ENCODE data around the gene CEP192.

The CEP192 gene

DNA sequence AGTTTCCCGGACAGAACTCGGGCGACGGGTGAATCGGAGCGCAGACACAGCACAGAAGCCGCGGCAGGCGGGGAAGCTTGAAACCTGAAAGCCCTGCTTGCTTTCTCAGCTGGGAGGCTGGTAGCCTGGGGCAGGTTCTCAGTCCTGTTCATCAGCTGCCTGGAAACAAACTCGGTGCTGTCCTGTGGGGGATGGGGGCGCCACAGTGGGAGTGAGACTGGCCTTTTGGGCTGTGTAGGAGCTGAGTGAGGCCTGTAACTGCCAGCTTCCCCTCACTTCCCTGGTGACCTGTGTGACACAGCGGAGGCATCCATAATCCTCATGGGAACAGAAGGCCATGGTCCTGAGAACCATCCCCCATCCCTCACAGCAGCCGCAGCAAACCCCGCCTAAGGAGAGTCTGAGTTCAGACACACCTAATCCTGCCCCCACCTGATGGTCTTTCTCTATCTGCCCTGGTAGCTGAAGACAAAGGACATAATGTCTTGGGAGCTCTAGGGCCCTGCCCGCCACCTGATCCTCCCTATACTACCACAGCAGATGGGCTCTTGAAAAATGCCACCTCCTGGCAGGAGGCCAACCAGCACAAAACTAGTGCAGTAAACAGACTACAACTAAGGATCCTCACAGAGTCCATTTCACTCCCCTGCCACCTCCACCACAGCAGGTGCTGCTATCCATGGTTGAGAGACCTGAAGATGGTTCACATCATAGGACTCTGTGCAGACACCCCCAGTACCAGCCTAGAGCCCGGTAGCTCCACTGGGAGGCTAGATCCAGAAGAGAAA lies 174.7 kb downstream of the CEP192 start (continued):
- TF ChIP-seq, protein P1, sequence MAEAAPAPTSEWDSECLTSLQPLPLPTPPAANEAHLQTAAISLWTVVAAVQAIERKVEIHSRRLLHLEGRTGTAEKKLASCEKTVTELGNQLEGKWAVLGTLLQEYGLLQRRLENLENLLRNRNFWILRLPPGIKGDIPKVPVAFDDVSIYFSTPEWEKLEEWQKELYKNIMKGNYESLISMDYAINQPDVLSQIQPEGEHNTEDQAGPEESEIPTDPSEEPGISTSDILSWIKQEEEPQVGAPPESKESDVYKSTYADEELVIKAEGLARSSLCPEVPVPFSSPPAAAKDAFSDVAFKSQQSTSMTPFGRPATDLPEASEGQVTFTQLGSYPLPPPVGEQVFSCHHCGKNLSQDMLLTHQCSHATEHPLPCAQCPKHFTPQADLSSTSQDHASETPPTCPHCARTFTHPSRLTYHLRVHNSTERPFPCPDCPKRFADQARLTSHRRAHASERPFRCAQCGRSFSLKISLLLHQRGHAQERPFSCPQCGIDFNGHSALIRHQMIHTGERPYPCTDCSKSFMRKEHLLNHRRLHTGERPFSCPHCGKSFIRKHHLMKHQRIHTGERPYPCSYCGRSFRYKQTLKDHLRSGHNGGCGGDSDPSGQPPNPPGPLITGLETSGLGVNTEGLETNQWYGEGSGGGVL (tag by site-specific recombination; IDR thresholded peaks at IDR 0.05) = no peak
- no peak for TF ChIP-seq YY1 (tag by site-specific recombination; IDR thresholded peaks at IDR 0.05)

- Histone ChIP-seq H3K4me3 (ENCODE audit: low read depth, low read length) (no peak overlapping the region), H3K36me3 (ENCODE audit: control insufficient read depth in 2 of 2, insufficient read depth in 1 of 2, low read length in 2 of 2) (no peaks in the 10 kb centered on the region), H3K4me1 (ENCODE audit: control insufficient read depth, insufficient read depth, low read length) (no peaks in the 10 kb centered on the region), H3K27ac (ENCODE audit: extremely low read depth, low read depth, low read length) (no peak overlapping the region), H3K9me3 (ENCODE audit: control insufficient read depth, insufficient read depth, low read depth, low read length) (no peaks in the 10 kb centered on the region)
- ChIA-PET POLR2A (no interaction called here), CTCF (no interaction called here)
- no peak for TF ChIP-seq ZNF501 (tag by site-specific recombination; IDR thresholded peaks at IDR 0.05)
- TF ChIP-seq ZNF121 (tag by site-specific recombination; IDR thresholded peaks at IDR 0.05) = no peak
- TF ChIP-seq ZNF132 (tag by site-specific recombination; IDR thresholded peaks at IDR 0.05; ENCODE audit: borderline replicate concordance) = no peak
- TF ChIP-seq ZBTB7A (tag by site-specific recombination; IDR thresholded peaks at IDR 0.05; ENCODE audit: low read depth) = no peak
- no peak for TF ChIP-seq ZBTB20 (tag by site-specific recombination; IDR thresholded peaks at IDR 0.05)
- no peak for TF ChIP-seq ZNF214 (tag by site-specific recombination; IDR thresholded peaks at IDR 0.05; ENCODE audit: borderline replicate concordance)
- no peak for TF ChIP-seq FEZF1 (tag by site-specific recombination; IDR thresholded peaks at IDR 0.05)
- TF ChIP-seq, protein P2, sequence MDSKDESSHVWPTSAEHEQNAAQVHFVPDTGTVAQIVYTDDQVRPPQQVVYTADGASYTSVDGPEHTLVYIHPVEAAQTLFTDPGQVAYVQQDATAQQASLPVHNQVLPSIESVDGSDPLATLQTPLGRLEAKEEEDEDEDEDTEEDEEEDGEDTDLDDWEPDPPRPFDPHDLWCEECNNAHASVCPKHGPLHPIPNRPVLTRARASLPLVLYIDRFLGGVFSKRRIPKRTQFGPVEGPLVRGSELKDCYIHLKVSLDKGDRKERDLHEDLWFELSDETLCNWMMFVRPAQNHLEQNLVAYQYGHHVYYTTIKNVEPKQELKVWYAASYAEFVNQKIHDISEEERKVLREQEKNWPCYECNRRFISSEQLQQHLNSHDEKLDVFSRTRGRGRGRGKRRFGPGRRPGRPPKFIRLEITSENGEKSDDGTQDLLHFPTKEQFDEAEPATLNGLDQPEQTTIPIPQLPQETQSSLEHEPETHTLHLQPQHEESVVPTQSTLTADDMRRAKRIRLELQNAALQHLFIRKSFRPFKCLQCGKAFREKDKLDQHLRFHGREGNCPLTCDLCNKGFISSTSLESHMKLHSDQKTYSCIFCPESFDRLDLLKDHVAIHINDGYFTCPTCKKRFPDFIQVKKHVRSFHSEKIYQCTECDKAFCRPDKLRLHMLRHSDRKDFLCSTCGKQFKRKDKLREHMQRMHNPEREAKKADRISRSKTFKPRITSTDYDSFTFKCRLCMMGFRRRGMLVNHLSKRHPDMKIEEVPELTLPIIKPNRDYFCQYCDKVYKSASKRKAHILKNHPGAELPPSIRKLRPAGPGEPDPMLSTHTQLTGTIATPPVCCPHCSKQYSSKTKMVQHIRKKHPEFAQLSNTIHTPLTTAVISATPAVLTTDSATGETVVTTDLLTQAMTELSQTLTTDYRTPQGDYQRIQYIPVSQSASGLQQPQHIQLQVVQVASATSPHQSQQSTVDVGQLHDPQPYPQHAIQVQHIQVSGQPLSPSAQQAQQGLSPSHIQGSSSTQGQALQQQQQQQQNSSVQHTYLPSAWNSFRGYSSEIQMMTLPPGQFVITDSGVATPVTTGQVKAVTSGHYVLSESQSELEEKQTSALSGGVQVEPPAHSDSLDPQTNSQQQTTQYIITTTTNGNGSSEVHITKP (tag by site-specific recombination; IDR thresholded peaks at IDR 0.05) = no peak
- no peak for TF ChIP-seq ZNF133 (tag by site-specific recombination; IDR thresholded peaks at IDR 0.05)
- TF ChIP-seq ZNF311 (tag by site-specific recombination; IDR thresholded peaks at IDR 0.05; ENCODE audit: borderline replicate concordance) = no peak
- no peak for TF ChIP-seq ZNF529 (tag by site-specific recombination; IDR thresholded peaks at IDR 0.05; ENCODE audit: insufficient replicate concordance)
- TF ChIP-seq ZBTB44 (tag by site-specific recombination; IDR thresholded peaks at IDR 0.05) = no peak
- TF ChIP-seq ZNF2 (tag by site-specific recombination; IDR thresholded peaks at IDR 0.05) = no peak
Measured at GRCh38 chr18:13173578-13174145, 182.5 kb downstream of the CEP192 start.
